HepG2 (cell line): Measurements from ENCODE around the gene MISP3. TPM values are rescaled to one million over a fixed set of nuclear protein-coding genes. Genes with fewer than 3 reads are reported as not detected.

ENCODE experiments used
- ATAC-seq: fragments of 200-7000 bp; cut with Tn5 transposase; 3 replicates; pipeline ENCODE4 v1.9.1; 2020; ENCODE audit warnings: mild to moderate bottlenecking, moderate library complexity
- BruUV-seq: library from RNA; stranded (reverse); fragments of 400-500 nt; replicated peaks from 2 replicates; lab custom pipeline; 2021; lab: Mats Ljungman, UMichigan
- CTCF ChIA-PET: fragments of 300-600 bp; formaldehyde crosslinking; extraction: SDS; loops from one replicate; lab custom pipeline; 2021; ENCODE audit warnings: low total read pairs, inconsistent platforms, low intra/inter-chr PET ratio; lab: Yijun Ruan, JAX
- POLR2A ChIA-PET: fragments of 350-600 bp; sonication (Branson Sonifier 250); formaldehyde crosslinking; loops from one replicate; lab custom pipeline; 2020; ENCODE audit warnings: antibody characterized with exemption, inconsistent platforms; lab: Yijun Ruan, JAX
- DNase-seq: peaks from one replicate; pipeline ENCODE4 v3.0.0-alpha.2; 2015; ENCODE audit warnings: low spot score
- FAIRE-seq: peaks from 3 replicates; lab custom pipeline; 2011; peaks lifted over from hg19 to GRCh38; lab: Jason Lieb, UNC
- H2AFZ ChIP-seq: one replicate; pipeline ENCODE4 v1.6.1; 2011; ENCODE audit warnings: low read length, inconsistent platforms
- H3K27ac ChIP-seq: fragments of 300-600 bp; 3 replicates; pipeline ENCODE4 v1.8.0; 2011; ENCODE audit warnings: mixed run types, mild to moderate bottlenecking, mixed read lengths, low read length, inconsistent platforms; ENCODE audit not compliant: insufficient read depth; ENCODE audit errors: extremely low read length
- H3K27me3 ChIP-seq, 2 experiments: fragments of 200-600 bp in 1 of 2; 2 replicates in 1 of 2; 3 replicates in 1 of 2; pipeline versions ENCODE4 v1.6.0 to v1.8.0; 2011; ENCODE audit warnings: low read length in 2 of 2, mild to moderate bottlenecking in 2 of 2, moderate library complexity in 2 of 2, inconsistent platforms in 1 of 2; ENCODE audit not compliant: insufficient read depth in 2 of 2, control insufficient read depth in 1 of 2
- H3K36me3 ChIP-seq, 2 experiments: fragments of 200-600 bp in 1 of 2; replicated peaks in 1 of 2; 2 replicates in 1 of 2; 3 replicates in 1 of 2; pipeline versions ENCODE4 v1.5.1 to v1.8.0; 2011; ENCODE audit warnings: low read length in 2 of 2, inconsistent platforms in 1 of 2; ENCODE audit not compliant: insufficient read depth in 2 of 2, control insufficient read depth in 1 of 2
- H3K4me1 ChIP-seq: 2 replicates; pipeline ENCODE4 v1.5.1; 2012; ENCODE audit warnings: low read length, inconsistent platforms; ENCODE audit not compliant: insufficient read depth
- H3K4me2 ChIP-seq: 2 replicates; pipeline ENCODE4 v1.6.0; 2011; ENCODE audit warnings: low read depth, low read length, inconsistent platforms
- H3K4me3 ChIP-seq, 3 experiments: fragments of 200-600 bp in 1 of 3; sonication (generic), shearing (Covaris generic) in 1 of 3; replicated peaks in 1 of 3; 2 replicates each; pipeline ENCODE4 v1.5.1; 2011 to 2016; ENCODE audit warnings: low read length in 3 of 3, inconsistent platforms in 2 of 3, low read depth in 2 of 3, mild to moderate bottlenecking in 2 of 3, control low read depth in 1 of 3, mixed read lengths in 1 of 3; ENCODE audit not compliant: insufficient read depth in 1 of 3
- H3K79me2 ChIP-seq: one replicate; pipeline ENCODE4 v1.6.1; 2011; ENCODE audit warnings: low read length, inconsistent platforms; ENCODE audit not compliant: insufficient read depth
- H3K9ac ChIP-seq: 2 replicates; pipeline ENCODE4 v1.6.0; 2011; ENCODE audit warnings: mild to moderate bottlenecking, low read depth, low read length, inconsistent platforms; ENCODE audit not compliant: insufficient read depth
- H3K9me3 ChIP-seq: 2 replicates; pipeline ENCODE4 v1.5.1; 2012; ENCODE audit warnings: mild to moderate bottlenecking, low read length
- H4K20me1 ChIP-seq: 2 replicates; pipeline ENCODE4 v1.6.0; 2011; ENCODE audit warnings: inconsistent platforms, mild to moderate bottlenecking, low read length, moderate library complexity; ENCODE audit not compliant: insufficient read depth
- CSRNP2 ChIP-seq: sonication (generic); formaldehyde crosslinking; conservative IDR thresholded peaks from 2 replicates; pipeline ENCODE4 v1.8.0; 2022; ENCODE audit warnings: low read depth, missing genetic modification reagents
- HOXA3 ChIP-seq: sonication (generic); formaldehyde crosslinking; IDR thresholded peaks from 2 replicates; pipeline ENCODE4 v1.5.0; 2020; ENCODE audit warnings: missing genetic modification reagents
- JUN ChIP-seq: sonication (generic); formaldehyde crosslinking; IDR thresholded peaks from 2 replicates; pipeline ENCODE4 v1.4.0; 2020; ENCODE audit warnings: mild to moderate bottlenecking, missing genetic modification reagents
- RAD21 ChIP-seq: fragments of 450-650 bp; formaldehyde crosslinking; IDR thresholded peaks from 2 replicates; pipeline ENCODE4 v1.5.0; 2020; ENCODE audit warnings: mild to moderate bottlenecking
- SKI ChIP-seq: fragments of 450-650 bp; IDR thresholded peaks from one replicate; pipeline ENCODE4 v1.6.1; 2018; ENCODE audit warnings: mild to moderate bottlenecking; ENCODE audit not compliant: partially characterized antibody
- SMYD3 ChIP-seq: sonication (generic); formaldehyde crosslinking; IDR thresholded peaks from 2 replicates; pipeline ENCODE4 v1.8.1; 2023; ENCODE audit warnings: mild to moderate bottlenecking, missing genetic modification reagents
- ZBTB39 ChIP-seq: sonication (generic); formaldehyde crosslinking; IDR thresholded peaks from 2 replicates; pipeline ENCODE4 v1.5.0; 2020; ENCODE audit warnings: missing genetic modification reagents
- ZEB1 ChIP-seq: IDR thresholded peaks from 2 replicates; pipeline ENCODE4 v1.6.1; 2012; ENCODE audit warnings: mild to moderate bottlenecking, low read depth, inconsistent platforms; ENCODE audit not compliant: insufficient replicate concordance
- ZNF256 ChIP-seq: sonication (generic); formaldehyde crosslinking; conservative IDR thresholded peaks from 2 replicates; pipeline ENCODE4 v1.4.0; 2020; ENCODE audit warnings: missing genetic modification reagents
- ZNF326 ChIP-seq: sonication (generic); formaldehyde crosslinking; IDR thresholded peaks from 2 replicates; pipeline ENCODE4 v1.4.0; 2020; ENCODE audit warnings: missing genetic modification reagents, borderline replicate concordance
- ZNF609 ChIP-seq: sonication (generic); formaldehyde crosslinking; IDR thresholded peaks from 2 replicates; pipeline ENCODE4 v1.4.0; 2020; ENCODE audit warnings: mild to moderate bottlenecking, missing genetic modification reagents, borderline replicate concordance
- ZNF709 ChIP-seq: sonication (generic); formaldehyde crosslinking; IDR thresholded peaks from 2 replicates; pipeline ENCODE4 v1.5.0; 2020; ENCODE audit warnings: mild to moderate bottlenecking, missing genetic modification reagents
- ZNF747 ChIP-seq: sonication (generic); formaldehyde crosslinking; IDR thresholded peaks from 2 replicates; pipeline ENCODE4 v1.8.1; 2023; ENCODE audit warnings: missing genetic modification reagents, mild to moderate bottlenecking, borderline replicate concordance
- WGBS: methylation state at CpG from one replicate; pipeline ENCODE4 v1.1.6; 2017; ENCODE audit warnings: low lambda C conversion rate; 5-methylcytosine and 5-hydroxymethylcytosine counted together
- in situ Hi-C: cut with HindIII; loops from 2 replicates; pipeline ENCODE4 v1.10.0; 2017; ENCODE audit warnings: low pct_unique_long_range_greater_than_20kb; ENCODE audit not compliant: extremely low pct_ligation_motif_present
- intact Hi-C: fragments of 100-400 bp; cut with micrococcal nuclease; formaldehyde crosslinking; loops from one replicate; pipeline ENCODE4 v1.10.0; 2022; ENCODE audit not compliant: unreplicated experiment
- polyA plus RNA-seq, 8 experiments: library from polyadenylated mRNA; depleted of rRNA in 3 of 8; stranded (reverse) in 7 of 8; unstranded in 1 of 8; fragments of >200 nt; fragmentation: Illumina TruSeq in 4 of 8; extraction: Trizol in 4 of 8; gene quantifications; 2 replicates each; pipeline versions ENCODE4 v1.2.1 to v1.2.3, GENCODE V29; 2011 to 2016; ENCODE audit warnings: low read depth in 4 of 8, missing spikeins in 1 of 8, mixed read lengths in 1 of 8; ENCODE audit not compliant: insufficient read depth in 1 of 8
- total RNA-seq, 5 experiments: library from RNA; depleted of rRNA; stranded (reverse); fragments of >200 nt; fragmentation: Illumina TruSeq; extraction: Trizol; gene quantifications; 2 replicates each; pipeline ENCODE4 v1.2.3, GENCODE V29; 2016; ENCODE audit warnings: low read depth in 1 of 5

MISP3 gene
- total and polyA plus RNA-seq, 2 of the 13 experiments (the other 11 are each of a cell fraction or from before 2014, with no cell fraction given) = 2.5 to 5.4 TPM

GRCh38 chr19:14118165-14119051 lies 45.8 kb downstream of the MISP3 start (continued):
- TF ChIP-seq CSRNP2 = no peak

GRCh38 chr19:14119146-14119545 lies 46.6 kb downstream of the MISP3 start:
- no peak for ATAC-seq
- Histone ChIP-seq H3K4me3 (peak overlapping the region; percentile 66 to 86 (median 75)), H3K79me2 (peaks cover 12% of the 10 kb centered on the region), H4K20me1 (no peaks in the 10 kb centered on the region), H3K27ac (peak overlapping the region; percentile 96), H3K4me2 (peak overlapping the region; percentile 100), H3K9ac (peak overlapping the region; percentile 89), H3K4me1 (peaks cover 41% of the 10 kb centered on the region), H3K27me3 (no peaks in the 10 kb centered on the region; a peak in 1 of 5 replicates), H3K9me3 (no peaks in the 10 kb centered on the region), H3K36me3 (peaks cover 0 to 4% of the 10 kb centered on the region in 2 experiments; a peak in 2 of 5 replicates), H2AFZ (no peak overlapping the region)
- POLR2A ChIA-PET = interaction anchor here (1.0 to 2.5 kb wide), 3 partner anchors 9 to 23 kb away, joined by 3 to 21 read pairs (median 3); partner anchors contain the start of gene ASF1B
- in situ Hi-C loops (no loop called here), intact Hi-C loops (loop anchor here (5.0 kb wide), 1 partner anchor 37 kb away; no protein-coding TSS in a partner anchor)
- FAIRE-seq = no peak
- 37% methylated on average over 3 of the region's 3 CpGs for WGBS
- CTCF ChIA-PET = interaction anchor here (1.7 kb wide), 1 partner anchor 18 kb away, joined by 6 read pairs; the partner anchor contains the start of gene ASF1B
- TSS peak; percentile 82 for BruUV-seq
- DNase-seq = no peak
- no peak for TF ChIP-seq ZNF326 (CRISPR knock-in tag)
- TF ChIP-seq SKI = no peak
- no peak for TF ChIP-seq ZNF709
- TF ChIP-seq ZNF609 (CRISPR knock-in tag) = no peak
- no peak for TF ChIP-seq JUN (CRISPR knock-in tag)
- no peak for TF ChIP-seq ZNF747 (CRISPR knock-in tag)
- no peak for TF ChIP-seq ZNF256 (CRISPR knock-in tag)
- TF ChIP-seq HOXA3 = no peak
- TF ChIP-seq RAD21 (CRISPR knock-in tag) = no peak
- TF ChIP-seq ZBTB39 (CRISPR knock-in tag) = no peak
- no peak for TF ChIP-seq SMYD3
- TF ChIP-seq ZEB1 = no peak
